AG04450 (cell line): ENCODE measurements around the gene INHBA. TPM values are rescaled to one million over a fixed set of nuclear protein-coding genes. Genes with fewer than 3 reads are reported as not detected.

Experiments used
- CTCF ChIA-PET: fragments of 300-600, 350-600 bp; formaldehyde crosslinking; extraction: SDS; loops from one replicate; lab custom pipeline; 2022; ENCODE audit warnings: antibody characterized with exemption, inconsistent platforms; lab: Charles Lee
- POLR2A ChIA-PET: fragments of 350-600 bp; formaldehyde crosslinking; extraction: SDS; loops from one replicate; lab custom pipeline; 2021; ENCODE audit warnings: antibody characterized with exemption, inconsistent platforms; lab: Yijun Ruan, JAX
- DNase-seq: peaks from one replicate; pipeline ENCODE4 v3.0.0-alpha.2; 2011; ENCODE audit warnings: low read depth, low spot score
- H3K27ac ChIP-seq: one replicate; pipeline ENCODE4 v1.5.1; 2012; ENCODE audit warnings: low read depth, low read length, control low read depth
- H3K27me3 ChIP-seq: one replicate; pipeline ENCODE4 v1.6.0; 2012; ENCODE audit warnings: low read length; ENCODE audit not compliant: control insufficient read depth, insufficient read depth
- H3K4me3 ChIP-seq: 2 replicates; pipeline ENCODE4 v1.5.1; 2011; ENCODE audit warnings: mild to moderate bottlenecking, low read depth, low read length, control low read depth
- H3K9me3 ChIP-seq: 2 replicates; pipeline ENCODE4 v1.5.1; 2012; ENCODE audit warnings: low read length; ENCODE audit not compliant: control insufficient read depth, insufficient read depth
- CTCF ChIP-seq: IDR thresholded peaks from 2 replicates; pipeline ENCODE4 v1.5.1; 2011; ENCODE audit warnings: low read depth, low read length, control low read depth, inconsistent platforms
- polyA plus RNA-seq: library from polyadenylated mRNA; depleted of rRNA; stranded (reverse); fragments of >200 nt; gene quantifications from 2 replicates; pipeline ENCODE4 v1.2.3, GENCODE V29; 2011

Gene INHBA
- polyA plus RNA-seq, 1 experiment = 28.5 TPM

GRCh38 chr7:41745451-41745850 lies 42.6 kb upstream of the INHBA start:
- no peak for TF ChIP-seq CTCF
- CTCF ChIA-PET = no interaction called here
- Histone ChIP-seq H3K9me3 (peaks cover 9% of the 10 kb centered on the region; the same call in 1 of the 2 replicates), H3K4me3 (no peak overlapping the region), H3K27me3 (no peaks in the 10 kb centered on the region), H3K27ac (no peak overlapping the region)
- no peak for DNase-seq
- POLR2A ChIA-PET = no interaction called here

GRCh38 chr7:41744161-41744560 lies 41.3 kb upstream of the INHBA start:
- Histone ChIP-seq H3K27ac (no peak overlapping the region), H3K27me3 (no peaks in the 10 kb centered on the region), H3K4me3 (no peak overlapping the region), H3K9me3 (peaks cover 9% of the 10 kb centered on the region; the same call in 1 of the 2 replicates)
- POLR2A ChIA-PET = no interaction called here
- CTCF ChIA-PET = no interaction called here
- no peak for TF ChIP-seq CTCF
- DNase-seq = no peak

- POLR2A ChIA-PET = no interaction called here
- Histone ChIP-seq H3K27ac (no peak overlapping the region), H3K4me3 (no peak overlapping the region), H3K9me3 (peaks cover 9% of the 10 kb centered on the region; the same call in 1 of the 2 replicates), H3K27me3 (no peaks in the 10 kb centered on the region)
- no peak for DNase-seq
- no peak for TF ChIP-seq CTCF
- CTCF ChIA-PET = no interaction called here
These were observed 39.6 kb upstream of the INHBA start for GRCh38 chr7:41742401-41743020.

GRCh38 chr7:41738806-41739205 lies 35.9 kb upstream of the INHBA start:
- CTCF ChIA-PET = no interaction called here

GRCh38 chr7:41738336-41738735 lies 35.4 kb upstream of the INHBA start:
- no peaks in the 10 kb centered on the region for H3K27me3 ChIP-seq
- no peak for TF ChIP-seq CTCF
- DNase-seq = no peak
- no peak overlapping the region for H3K4me3 ChIP-seq
- peaks cover 9% of the 10 kb centered on the region; the same call in 1 of the 2 replicates for H3K9me3 ChIP-seq
- POLR2A ChIA-PET = no interaction called here
- CTCF ChIA-PET = no interaction called here
- no peak overlapping the region for H3K27ac ChIP-seq

More at GRCh38 chr7:41738806-41739205, 35.9 kb upstream of the INHBA start:
- TF ChIP-seq CTCF = no peak
- no peak overlapping the region for H3K4me3 ChIP-seq
- POLR2A ChIA-PET = no interaction called here
- no peak overlapping the region for H3K27ac ChIP-seq
- H3K9me3 ChIP-seq = peaks cover 9% of the 10 kb centered on the region; the same call in 1 of the 2 replicates
- no peak for DNase-seq
- H3K27me3 ChIP-seq = no peaks in the 10 kb centered on the region
